HG02798 (cell line): ENCODE data around the gene PRDX1.
"Not testable (repeated sequence)": the region's sequence is repeated elsewhere in the genome, so short reads cannot be mapped to it uniquely, and the experiment has no call there.

Experiments used
- ATAC-seq: cut with Tn5 transposase; IDR thresholded peaks from one replicate; pipeline ENCODE4 v1.9.1; 2021; ENCODE audit warnings: mild to moderate bottlenecking; ENCODE audit not compliant: unreplicated experiment, poor library complexity

PRDX1 gene

GRCh38 chr1:45477646-45478045, 44.0 kb downstream of the PRDX1 start:
- ATAC-seq = no peak

- not testable (repeated sequence) for ATAC-seq
These were observed 47.5 kb downstream of the PRDX1 start for GRCh38 chr1:45474194-45474593.

GRCh38 chr1:45473302-45473701, 48.4 kb downstream of the PRDX1 start:
- ATAC-seq = no peak

- no peak for ATAC-seq
These were observed 51.3 kb downstream of the PRDX1 start for GRCh38 chr1:45470306-45470798.

GRCh38 chr1:45467353-45467752, 54.3 kb downstream of the PRDX1 start:
- ATAC-seq = peak; percentile 64

GRCh38 chr1:45465277-45465676, 56.4 kb downstream of the PRDX1 start:
- ATAC-seq = no peak
